ENCODE measurements around the gene MOV10. TPM values are rescaled to one million over a fixed set of nuclear protein-coding genes. Genes with fewer than 3 reads are reported as not detected.
A peak's percentile ranks its signal among the peaks of the same experiment; 100 is the strongest.
"Not testable (repeated sequence)": the region's sequence is repeated elsewhere in the genome, so short reads cannot be mapped to it uniquely, and the experiment has no call there.

Gene MOV10
- polyA plus RNA-seq, 2 donors: 43.2 to 67.6 TPM

DNA sequence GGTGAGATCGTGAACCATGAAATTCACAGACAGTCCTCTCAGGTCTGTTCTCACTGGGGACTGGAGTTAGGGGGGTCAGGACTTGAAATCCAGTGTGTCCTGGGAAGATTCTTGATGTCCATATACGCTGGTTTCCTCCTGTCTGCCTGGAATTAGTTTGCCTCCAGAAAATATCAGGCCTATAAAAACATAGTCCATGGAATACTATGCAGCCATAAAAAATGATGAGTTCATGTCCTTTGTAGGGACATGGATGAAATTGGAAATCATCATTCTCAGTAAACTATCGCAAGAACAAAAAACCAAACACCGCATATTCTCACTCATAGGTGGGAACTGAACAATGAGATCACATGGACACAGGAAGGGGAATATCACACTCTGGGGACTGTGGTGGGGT is 49.8 kb downstream of the MOV10 start:
- H3K36me3 ChIP-seq (ENCODE audit: control insufficient read depth in 2 of 2, insufficient read depth in 2 of 2, low read length in 1 of 2); H3K9me3 ChIP-seq (ENCODE audit: control insufficient read depth in 2 of 2, insufficient read depth in 1 of 2, low read depth in 1 of 2, low read length in 1 of 2); H3K27me3 ChIP-seq (ENCODE audit: control insufficient read depth in 1 of 2, insufficient read depth in 2 of 2, low read length in 2 of 2); H3K4me1 ChIP-seq (ENCODE audit: control insufficient read depth in 2 of 2, insufficient read depth in 2 of 2, low read length in 1 of 2); H3K4me3 ChIP-seq (ENCODE audit: low read depth in 1 of 2, low read length in 2 of 2); H3K27ac ChIP-seq (ENCODE audit: low read depth in 2 of 2, low read length in 1 of 2): not testable (repeated sequence)
- WGBS, 2 donors: 97 to 99% methylated on average over 2 of the region's 4 CpGs

DNA sequence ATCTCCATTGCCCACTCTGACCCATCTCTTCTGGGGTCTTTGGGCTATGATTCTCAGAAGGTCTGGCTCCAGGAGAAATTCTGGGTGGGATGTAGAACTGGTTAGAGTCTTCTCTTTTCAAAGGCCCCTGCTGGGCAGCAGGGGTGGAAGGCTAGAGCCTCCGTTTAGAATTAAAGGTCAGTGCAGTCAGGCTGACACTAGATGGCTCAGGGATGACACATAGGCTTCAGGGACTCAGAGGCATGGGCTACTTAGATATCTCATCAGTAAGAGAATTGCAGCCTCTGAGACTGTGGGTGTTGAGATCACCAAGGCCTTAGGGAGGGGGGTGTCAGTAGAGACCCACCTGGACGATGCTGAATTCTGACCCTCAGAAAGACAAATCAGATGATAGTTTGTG is 53.3 kb downstream of the MOV10 start:
- Histone ChIP-seq H3K4me1 (ENCODE audit: control insufficient read depth in 2 of 2, insufficient read depth in 2 of 2, low read length in 1 of 2) (peaks cover 0 to 1% of the 10 kb centered on the region in 2 donors), H3K27me3 (ENCODE audit: control insufficient read depth in 1 of 2, insufficient read depth in 2 of 2, low read length in 2 of 2) (no peaks in the 10 kb centered on the region), H3K4me3 (ENCODE audit: low read depth in 1 of 2, low read length in 2 of 2) (no peak overlapping the region), H3K27ac (ENCODE audit: low read depth in 2 of 2, low read length in 1 of 2) (no peak overlapping the region), H3K9me3 (ENCODE audit: control insufficient read depth in 2 of 2, insufficient read depth in 1 of 2, low read depth in 1 of 2, low read length in 1 of 2) (no peaks in the 10 kb centered on the region), H3K36me3 (ENCODE audit: control insufficient read depth in 2 of 2, insufficient read depth in 2 of 2, low read length in 1 of 2) (no peaks in the 10 kb centered on the region)
- 56 to 59% methylated on average over 2 of the region's 2 CpGs for WGBS, 2 donors

DNA sequence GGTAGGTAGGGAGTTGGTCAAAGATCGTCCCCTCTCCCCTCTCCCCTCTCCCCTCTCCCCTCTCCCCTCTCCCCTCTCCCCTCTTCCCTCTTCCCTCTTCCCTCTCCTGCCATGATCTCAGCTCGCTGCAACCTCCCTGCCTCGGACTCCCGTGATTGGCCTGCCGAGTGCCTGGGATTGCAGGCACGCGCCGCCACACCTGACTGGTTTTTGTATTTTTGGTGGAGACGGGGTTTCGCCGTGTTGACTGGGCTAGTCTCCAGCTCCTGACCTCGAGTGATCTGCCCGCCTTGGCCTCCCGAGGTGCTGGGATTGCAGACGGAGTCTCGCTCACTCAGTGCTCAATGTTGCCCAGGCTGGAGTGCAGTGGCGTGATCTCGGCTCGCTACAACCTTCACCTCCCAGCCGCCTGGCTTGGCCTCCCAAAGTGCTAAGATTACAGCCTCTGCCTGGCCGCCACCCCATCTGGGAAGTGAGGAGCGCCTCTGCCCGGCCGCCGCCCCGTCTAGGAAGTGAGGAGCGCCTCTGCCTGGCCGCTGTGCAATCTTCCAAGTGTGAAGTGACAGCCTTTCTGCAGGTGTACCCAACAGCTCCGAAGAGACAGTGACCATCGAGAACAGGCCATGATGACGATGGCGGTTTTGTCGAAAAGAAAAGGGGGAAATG is 54.0 kb downstream of the MOV10 start:
- not testable (repeated sequence) for H3K9me3 ChIP-seq (ENCODE audit: control insufficient read depth in 2 of 2, insufficient read depth in 1 of 2, low read depth in 1 of 2, low read length in 1 of 2); H3K4me3 ChIP-seq (ENCODE audit: low read depth in 1 of 2, low read length in 2 of 2); H3K27me3 ChIP-seq (ENCODE audit: control insufficient read depth in 1 of 2, insufficient read depth in 2 of 2, low read length in 2 of 2); H3K4me1 ChIP-seq (ENCODE audit: control insufficient read depth in 2 of 2, insufficient read depth in 2 of 2, low read length in 1 of 2); H3K36me3 ChIP-seq (ENCODE audit: control insufficient read depth in 2 of 2, insufficient read depth in 2 of 2, low read length in 1 of 2); H3K27ac ChIP-seq (ENCODE audit: low read depth in 2 of 2, low read length in 1 of 2)
- WGBS, 2 donors: 93 to 94% methylated on average over 32 to 33 of the region's 33 CpGs

DNA sequence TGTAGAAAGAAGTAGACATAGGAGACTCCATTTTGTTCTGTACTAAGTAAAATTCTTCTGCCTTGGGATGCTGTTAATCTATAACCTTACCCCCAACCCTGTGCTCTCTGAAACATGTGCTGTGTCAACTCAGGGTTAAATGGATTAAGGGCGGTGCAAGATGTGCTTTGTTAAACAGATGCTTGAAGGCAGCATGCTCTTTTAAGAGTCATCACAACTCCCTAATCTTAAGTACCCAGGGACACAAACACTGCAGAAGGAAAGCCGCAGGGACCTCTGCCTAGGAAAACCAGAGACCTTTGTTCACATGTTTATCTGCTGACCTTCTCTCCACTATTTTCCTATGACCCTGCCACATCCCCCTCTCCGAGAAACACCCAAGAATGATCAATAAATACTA is 54.6 kb downstream of the MOV10 start:
- not testable (repeated sequence) for H3K4me1 ChIP-seq (ENCODE audit: control insufficient read depth in 2 of 2, insufficient read depth in 2 of 2, low read length in 1 of 2); H3K27ac ChIP-seq (ENCODE audit: low read depth in 2 of 2, low read length in 1 of 2); H3K36me3 ChIP-seq (ENCODE audit: control insufficient read depth in 2 of 2, insufficient read depth in 2 of 2, low read length in 1 of 2); H3K27me3 ChIP-seq (ENCODE audit: control insufficient read depth in 1 of 2, insufficient read depth in 2 of 2, low read length in 2 of 2); H3K9me3 ChIP-seq (ENCODE audit: control insufficient read depth in 2 of 2, insufficient read depth in 1 of 2, low read depth in 1 of 2, low read length in 1 of 2); H3K4me3 ChIP-seq (ENCODE audit: low read depth in 1 of 2, low read length in 2 of 2)
- 73 to 81% methylated on average over 3 of the region's 3 CpGs for WGBS, 2 donors

DNA sequence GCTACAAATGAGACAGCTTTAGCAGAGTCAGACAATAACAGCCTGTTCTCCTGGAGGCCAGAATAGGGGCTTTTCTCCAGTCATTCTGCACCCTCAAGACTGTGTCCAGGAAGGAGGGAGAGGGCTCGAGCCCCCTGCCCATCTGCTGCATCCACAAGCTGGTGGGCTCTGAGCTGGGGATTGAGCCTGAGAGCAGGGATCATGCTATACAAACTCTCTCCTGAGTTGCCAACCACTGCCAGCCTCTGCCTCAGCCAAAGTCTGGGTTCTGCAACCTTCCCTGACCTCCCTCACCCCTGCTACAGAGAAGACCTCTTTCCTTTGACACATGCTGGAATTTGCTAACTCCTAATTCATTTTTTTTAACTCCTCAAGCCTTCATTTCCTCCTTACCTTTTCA is 55.5 kb downstream of the MOV10 start:
- Histone ChIP-seq H3K4me3 (ENCODE audit: low read depth in 1 of 2, low read length in 2 of 2) (no peak overlapping the region), H3K27ac (ENCODE audit: low read depth in 2 of 2, low read length in 1 of 2) (no peak overlapping the region), H3K4me1 (ENCODE audit: control insufficient read depth in 2 of 2, insufficient read depth in 2 of 2, low read length in 1 of 2) (peaks cover 0 to 1% of the 10 kb centered on the region in 2 donors), H3K36me3 (ENCODE audit: control insufficient read depth in 2 of 2, insufficient read depth in 2 of 2, low read length in 1 of 2) (no peaks in the 10 kb centered on the region), H3K9me3 (ENCODE audit: control insufficient read depth in 2 of 2, insufficient read depth in 1 of 2, low read depth in 1 of 2, low read length in 1 of 2) (no peaks in the 10 kb centered on the region), H3K27me3 (ENCODE audit: control insufficient read depth in 1 of 2, insufficient read depth in 2 of 2, low read length in 2 of 2) (no peaks in the 10 kb centered on the region)
- WGBS, 2 donors: 64 to 69% methylated on average over 1 of the region's 1 CpG

DNA sequence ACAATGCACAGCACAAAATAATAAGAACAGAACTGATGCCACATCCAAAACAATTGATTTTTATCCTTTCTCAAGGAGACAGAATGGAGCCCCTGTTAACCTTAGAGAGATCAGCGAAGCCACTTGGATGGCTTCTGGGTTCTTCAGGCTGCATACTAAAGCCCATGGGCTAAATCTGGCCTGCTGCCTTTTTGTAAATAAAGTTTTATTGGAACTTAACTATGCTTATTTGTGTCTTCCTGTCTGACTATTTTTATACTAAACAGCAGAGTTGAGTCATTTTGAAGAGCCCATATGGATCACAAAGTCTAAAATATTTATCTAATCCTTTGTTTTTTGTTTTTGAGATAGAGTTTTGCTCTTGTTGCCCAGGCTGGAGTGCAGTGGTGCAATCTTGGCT is 57.0 kb downstream of the MOV10 start:
- H3K4me3 ChIP-seq (ENCODE audit: low read depth in 1 of 2, low read length in 2 of 2): no peak overlapping the region

DNA sequence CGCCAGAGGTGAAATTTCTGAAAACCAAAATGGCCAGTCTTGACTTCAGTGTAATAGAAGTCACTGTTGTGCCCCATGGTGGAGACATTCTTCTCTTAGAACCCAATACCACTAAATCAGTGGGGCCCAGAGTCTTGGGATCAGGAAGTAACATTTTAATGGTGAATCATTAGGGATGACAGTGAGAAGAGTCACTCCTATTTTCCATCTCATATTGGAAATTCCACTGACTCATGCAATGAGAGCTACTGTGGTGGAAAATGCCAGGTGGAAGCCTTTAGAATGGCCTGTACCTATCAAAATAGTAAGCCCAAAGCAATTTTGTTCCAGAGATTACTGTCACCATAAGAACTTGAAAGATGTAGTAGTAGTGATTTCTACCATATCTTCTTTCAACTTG is 61.3 kb downstream of the MOV10 start:
- no peaks in the 10 kb centered on the region for H3K9me3 ChIP-seq (ENCODE audit: control insufficient read depth in 2 of 2, insufficient read depth in 1 of 2, low read depth in 1 of 2, low read length in 1 of 2)
- H3K27ac ChIP-seq (ENCODE audit: low read depth in 2 of 2, low read length in 1 of 2): no peak overlapping the region
- H3K4me1 ChIP-seq (ENCODE audit: control insufficient read depth in 2 of 2, insufficient read depth in 2 of 2, low read length in 1 of 2): no peaks in the 10 kb centered on the region
- H3K27me3 ChIP-seq (ENCODE audit: control insufficient read depth in 1 of 2, insufficient read depth in 2 of 2, low read length in 2 of 2): no peaks in the 10 kb centered on the region
- 100% methylated on average over 1 of the region's 1 CpG for WGBS, 2 donors
- H3K4me3 ChIP-seq (ENCODE audit: low read depth in 1 of 2, low read length in 2 of 2): no peak overlapping the region
- no peaks in the 10 kb centered on the region for H3K36me3 ChIP-seq (ENCODE audit: control insufficient read depth in 2 of 2, insufficient read depth in 2 of 2, low read length in 1 of 2)

More for the DNA sequence above, 57.0 kb downstream of the MOV10 start:
- Histone ChIP-seq H3K36me3 (ENCODE audit: control insufficient read depth in 2 of 2, insufficient read depth in 2 of 2, low read length in 1 of 2) (no peaks in the 10 kb centered on the region), H3K9me3 (ENCODE audit: control insufficient read depth in 2 of 2, insufficient read depth in 1 of 2, low read depth in 1 of 2, low read length in 1 of 2) (no peaks in the 10 kb centered on the region), H3K4me1 (ENCODE audit: control insufficient read depth in 2 of 2, insufficient read depth in 2 of 2, low read length in 1 of 2) (peaks cover 0 to under 1% of the 10 kb centered on the region in 2 donors), H3K27ac (ENCODE audit: low read depth in 2 of 2, low read length in 1 of 2) (no peak overlapping the region), H3K27me3 (ENCODE audit: control insufficient read depth in 1 of 2, insufficient read depth in 2 of 2, low read length in 2 of 2) (no peaks in the 10 kb centered on the region)
- WGBS, 2 donors: 90 to 96% methylated on average over 1 of the region's 1 CpG

DNA sequence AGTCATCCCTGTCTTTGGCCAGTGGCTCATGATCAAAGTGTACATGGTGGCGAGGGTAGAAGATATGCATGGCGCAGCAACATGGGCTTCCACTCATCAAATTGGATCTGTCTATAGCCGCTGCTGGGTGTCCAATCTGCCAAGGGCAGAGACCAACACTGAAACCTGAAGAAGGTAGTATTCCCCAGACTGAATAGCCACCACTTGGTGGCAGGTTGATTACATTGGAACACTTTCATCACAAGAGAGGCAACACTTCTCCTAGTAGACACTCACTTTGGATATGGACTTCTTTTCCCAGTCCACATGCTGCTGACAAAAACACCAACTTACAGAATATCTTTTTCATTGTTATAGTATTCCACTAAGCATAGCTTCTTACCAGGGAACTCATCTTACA is 63.1 kb downstream of the MOV10 start:
- H3K36me3 ChIP-seq (ENCODE audit: control insufficient read depth in 2 of 2, insufficient read depth in 2 of 2, low read length in 1 of 2): no peaks in the 10 kb centered on the region
- no peaks in the 10 kb centered on the region for H3K9me3 ChIP-seq (ENCODE audit: control insufficient read depth in 2 of 2, insufficient read depth in 1 of 2, low read depth in 1 of 2, low read length in 1 of 2)
- no peak overlapping the region for H3K4me3 ChIP-seq (ENCODE audit: low read depth in 1 of 2, low read length in 2 of 2)
- H3K27me3 ChIP-seq (ENCODE audit: control insufficient read depth in 1 of 2, insufficient read depth in 2 of 2, low read length in 2 of 2): peaks cover 0 to 3% of the 10 kb centered on the region in 2 donors
- H3K4me1 ChIP-seq (ENCODE audit: control insufficient read depth in 2 of 2, insufficient read depth in 2 of 2, low read length in 1 of 2): no peaks in the 10 kb centered on the region
- H3K27ac ChIP-seq (ENCODE audit: low read depth in 2 of 2, low read length in 1 of 2): no peak overlapping the region
- 77 to 92% methylated on average over 3 of the region's 3 CpGs for WGBS, 2 donors

DNA sequence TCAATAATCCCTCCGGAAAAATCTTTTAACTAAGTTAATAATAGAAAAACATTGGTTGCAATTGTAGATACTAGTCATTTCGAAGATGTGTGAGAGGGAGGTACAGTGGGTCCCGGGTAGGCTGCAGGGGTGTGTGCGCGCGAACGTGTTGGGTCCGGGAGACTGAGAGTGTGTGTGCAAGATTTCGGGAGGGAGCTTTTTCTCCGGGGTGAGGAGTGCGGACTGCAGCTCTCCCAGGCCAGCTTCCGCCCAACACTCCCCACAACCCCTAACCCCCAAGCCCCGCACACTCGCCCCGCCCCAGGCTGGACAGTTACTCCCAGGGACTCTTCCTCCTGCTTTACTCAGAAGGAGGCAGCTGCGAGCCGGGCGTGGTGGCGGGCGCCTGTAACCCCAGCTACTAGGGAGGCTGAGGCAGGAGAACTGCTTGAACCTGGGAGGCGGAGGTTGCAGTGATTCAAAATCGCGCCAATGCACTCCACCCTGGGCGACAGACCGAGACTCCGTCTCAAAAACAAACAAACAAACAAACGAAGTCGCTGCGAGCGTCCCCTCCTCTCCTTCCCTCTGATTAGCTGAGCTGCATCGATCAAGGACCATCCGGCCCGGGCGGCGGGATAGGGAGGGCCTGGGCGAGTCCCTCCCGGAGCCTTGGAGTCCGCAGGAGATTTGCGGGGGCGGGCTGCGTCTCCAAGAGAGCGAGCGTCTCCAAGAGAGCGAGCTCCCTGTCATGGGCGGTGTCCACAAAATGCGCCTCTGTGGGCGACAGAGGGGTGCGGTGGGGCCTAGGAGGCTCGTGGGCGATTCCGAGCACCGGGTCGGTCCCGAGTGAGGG is 68.9 kb downstream of the MOV10 start:
- Histone ChIP-seq H3K27ac (ENCODE audit: low read depth in 2 of 2, low read length in 1 of 2) (no peak overlapping the region), H3K9me3 (ENCODE audit: control insufficient read depth in 2 of 2, insufficient read depth in 1 of 2, low read depth in 1 of 2, low read length in 1 of 2) (no peaks in the 10 kb centered on the region), H3K4me1 (ENCODE audit: control insufficient read depth in 2 of 2, insufficient read depth in 2 of 2, low read length in 1 of 2) (peaks cover 4 to 10% of the 10 kb centered on the region in 2 donors), H3K36me3 (ENCODE audit: control insufficient read depth in 2 of 2, insufficient read depth in 2 of 2, low read length in 1 of 2) (no peaks in the 10 kb centered on the region), H3K4me3 (ENCODE audit: low read depth in 1 of 2, low read length in 2 of 2) (peak overlapping the region; percentile 8 to 36), H3K27me3 (ENCODE audit: control insufficient read depth in 1 of 2, insufficient read depth in 2 of 2, low read length in 2 of 2) (peaks cover 0 to 3% of the 10 kb centered on the region in 2 donors)
- 23 to 27% methylated on average over 48 to 54 of the region's 54 CpGs for WGBS, 2 donors

Measured in esophagus (tissue), 2 donors.